ENCODE data around the gene ATG13. TPM values are rescaled to one million over a fixed set of nuclear protein-coding genes. Genes with fewer than 3 reads are reported as not detected.

ATG13 gene
- total and polyA plus RNA-seq, 2 of the 4 experiments (the other 2 are of a cell fraction), result 43.0 to 49.7 TPM

DNA sequence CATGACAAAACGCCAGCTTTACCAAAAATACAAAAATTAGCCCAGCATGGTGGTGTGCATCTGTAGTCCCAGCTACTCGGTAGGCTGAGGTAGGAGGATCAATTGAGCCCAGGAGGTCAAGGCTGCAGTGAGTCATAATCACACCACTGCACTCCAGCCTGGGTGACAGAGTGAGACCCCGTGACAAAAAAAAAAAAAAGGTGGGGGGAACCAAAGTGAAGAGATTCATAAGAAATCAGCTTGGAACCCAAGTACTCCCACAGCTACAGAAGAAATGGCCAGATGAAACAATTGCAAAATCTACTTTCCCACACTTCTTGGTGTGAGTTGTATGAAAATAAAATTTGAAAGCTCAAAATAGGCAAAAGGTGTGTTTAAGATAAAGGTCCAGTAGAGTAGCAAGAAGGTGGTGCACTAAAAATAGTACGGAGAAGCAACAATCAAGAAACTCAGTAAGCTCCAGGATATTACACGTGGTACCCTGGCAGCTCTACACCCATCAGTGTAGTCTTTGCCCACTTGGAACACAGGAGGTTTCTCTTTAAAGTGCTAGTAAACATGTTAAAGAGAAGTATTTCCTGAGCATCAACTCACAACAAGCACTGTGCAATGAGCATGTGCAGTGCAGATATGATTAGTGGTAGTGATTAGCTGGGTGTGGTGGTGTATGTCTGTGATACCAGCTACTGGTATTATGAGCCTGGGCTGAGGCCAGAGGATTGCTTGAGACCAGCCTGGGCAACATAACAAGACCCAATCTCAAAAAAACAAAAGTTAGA, 5.6 kb upstream of the ATG13 start (continued):
- TF ChIP-seq, protein P1, sequence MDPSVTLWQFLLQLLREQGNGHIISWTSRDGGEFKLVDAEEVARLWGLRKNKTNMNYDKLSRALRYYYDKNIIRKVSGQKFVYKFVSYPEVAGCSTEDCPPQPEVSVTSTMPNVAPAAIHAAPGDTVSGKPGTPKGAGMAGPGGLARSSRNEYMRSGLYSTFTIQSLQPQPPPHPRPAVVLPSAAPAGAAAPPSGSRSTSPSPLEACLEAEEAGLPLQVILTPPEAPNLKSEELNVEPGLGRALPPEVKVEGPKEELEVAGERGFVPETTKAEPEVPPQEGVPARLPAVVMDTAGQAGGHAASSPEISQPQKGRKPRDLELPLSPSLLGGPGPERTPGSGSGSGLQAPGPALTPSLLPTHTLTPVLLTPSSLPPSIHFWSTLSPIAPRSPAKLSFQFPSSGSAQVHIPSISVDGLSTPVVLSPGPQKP (IDR thresholded peaks at IDR 0.05; ENCODE audit: borderline replicate concordance, low read depth, low read length), result no peak

DNA sequence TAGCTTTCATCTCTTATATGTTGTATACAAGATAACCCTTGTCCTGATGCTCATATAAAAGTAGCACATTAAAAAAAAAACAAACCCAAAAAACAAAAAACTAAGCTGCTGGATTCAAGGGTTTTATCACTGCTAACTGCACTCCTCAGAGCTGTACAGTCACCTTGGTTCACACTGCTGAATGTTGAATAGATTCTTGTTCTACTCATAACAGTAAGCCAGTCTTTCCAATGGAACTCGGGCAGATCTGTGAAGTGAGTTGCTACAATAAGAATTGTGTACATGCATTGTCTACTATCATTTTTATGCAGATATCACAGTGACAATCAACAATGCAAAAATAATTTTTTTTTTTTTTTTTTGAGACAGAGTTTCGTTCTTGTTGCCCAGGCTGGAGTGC, 5.0 kb upstream of the ATG13 start:
- H3K23ac ChIP-seq (ENCODE audit: low read depth, low read length), result no peak overlapping the region
- DNase-seq, result no peak
- intact Hi-C loops (cut with micrococcal nuclease) (no loop called here), in situ Hi-C loops (cut with MboI; ENCODE audit: low sequenced_read_pairs) (no loop called here), dilution Hi-C loops (cut with HindIII; ENCODE audit: low sequenced_read_pairs, unreplicated experiment) (no loop called here)
- H2AFZ ChIP-seq (replicated peaks; ENCODE audit: low read length, poor library complexity), result no peak overlapping the region
- no peak overlapping the region for H3K14ac ChIP-seq (replicated peaks; ENCODE audit: low read depth, low read length)
- no peak overlapping the region for H2BK15ac ChIP-seq (ENCODE audit: low read depth, low read length)
- no peak overlapping the region for H4K91ac ChIP-seq (ENCODE audit: insufficient read depth, low read depth, low read length)
- BruUV-seq (replicated peaks), result no TSS peak
- H2BK5ac ChIP-seq (ENCODE audit: low read depth, low read length, poor library complexity, severe bottlenecking), result no peak overlapping the region
- H3K27me3 ChIP-seq (ENCODE audit: control insufficient read depth, insufficient read depth, low read length), result no peaks in the 10 kb centered on the region
- no peak overlapping the region for H3K18ac ChIP-seq (ENCODE audit: low read depth, low read length)
- no peak overlapping the region for H3K56ac ChIP-seq (ENCODE audit: extremely low read depth, insufficient read depth, low read length)
- POLR2A ChIA-PET (ENCODE audit: unreplicated experiment), result no interaction called here
- no peak overlapping the region for H2AK5ac ChIP-seq (ENCODE audit: low read depth, low read length)
- H3K4me2 ChIP-seq (ENCODE audit: low read depth, low read length), result no peak overlapping the region
- H2AK9ac ChIP-seq (replicated peaks; ENCODE audit: low read depth, low read length, poor library complexity), result no peak overlapping the region
- H3K4me3 ChIP-seq (ENCODE audit: insufficient read depth, low read depth, low read length), result no peak overlapping the region
- WGBS, 2 experiments (ENCODE audit: extremely low coverage in 2 of 2, insufficient read length in 1 of 2), result no CpG with 5 or more reads among the region's 2 CpGs
- H3K36me3 ChIP-seq (ENCODE audit: control insufficient read depth, insufficient read depth, low read length), result no peaks in the 10 kb centered on the region
- H3K4me1 ChIP-seq (ENCODE audit: control insufficient read depth, insufficient read depth, low read length), result peaks cover 5% of the 10 kb centered on the region; the same call in 1 of the 2 replicates
- H4K20me1 ChIP-seq (ENCODE audit: insufficient read depth, low read length), result no peaks in the 10 kb centered on the region
- H4K5ac ChIP-seq (ENCODE audit: low read depth, low read length), result no peak overlapping the region
- H3K9me1 ChIP-seq (ENCODE audit: insufficient read depth, low read length), result peaks cover 6% of the 10 kb centered on the region; the same call in 1 of the 2 replicates
- H3K9me3 ChIP-seq (ENCODE audit: control insufficient read depth, insufficient read depth, low read length), result no peaks in the 10 kb centered on the region
- no peak overlapping the region for H2BK20ac ChIP-seq (ENCODE audit: low read depth, low read length)
- H3K4ac ChIP-seq (ENCODE audit: low read depth, low read length), result no peak overlapping the region
- no peak overlapping the region for H4K8ac ChIP-seq (ENCODE audit: low read depth in 2 of 2, low read length in 2 of 2)
- no peak for ATAC-seq (ENCODE audit: low read depth)
- H3K9ac ChIP-seq (ENCODE audit: low read depth, low read length), result no peak overlapping the region
- no peak overlapping the region for H3K27ac ChIP-seq (ENCODE audit: insufficient read depth, low read length)
- peaks cover 9 to 35% of the 10 kb centered on the region in 2 experiments for H3K79me1 ChIP-seq (ENCODE audit: low read depth in 1 of 2, low read length in 2 of 2)
- no peak overlapping the region for H2BK120ac ChIP-seq (ENCODE audit: low read depth, low read length)
- CTCF ChIA-PET, result interaction anchor here (0.6 kb wide), 1 partner anchor 31 kb away, joined by 10 read pairs; no protein-coding TSS in a partner anchor
- no peak for TF ChIP-seq RAD21 (IDR thresholded peaks at IDR 0.05; ENCODE audit: low read length)
- TF ChIP-seq BHLHE40 (IDR thresholded peaks at IDR 0.05; ENCODE audit: low read depth, low read length), result no peak
- TF ChIP-seq MAZ (IDR thresholded peaks at IDR 0.05; ENCODE audit: borderline replicate concordance, low read depth, low read length), result no peak
- TF ChIP-seq NFE2L2 (IDR thresholded peaks at IDR 0.05; ENCODE audit: low read depth, low read length), result no peak
- no peak for TF ChIP-seq CHD1 (IDR thresholded peaks at IDR 0.05; ENCODE audit: low read depth, low read length)
- no peak for TF ChIP-seq CEBPB (IDR thresholded peaks at IDR 0.05; ENCODE audit: low read depth, low read length)
- no peak for TF ChIP-seq FOS (IDR thresholded peaks at IDR 0.05; ENCODE audit: low read depth, low read length)
- no peak for TF ChIP-seq MAFK (IDR thresholded peaks at IDR 0.05; ENCODE audit: low read depth, low read length)
- TF ChIP-seq RFX5 (IDR thresholded peaks at IDR 0.05; ENCODE audit: low read depth, low read length), result no peak
- TF ChIP-seq RCOR1 (IDR thresholded peaks at IDR 0.05; ENCODE audit: insufficient replicate concordance, low read length), result no peak
- TF ChIP-seq MXI1 (IDR thresholded peaks at IDR 0.05; ENCODE audit: borderline replicate concordance, low read depth, low read length), result no peak
- TF ChIP-seq, protein P2, sequence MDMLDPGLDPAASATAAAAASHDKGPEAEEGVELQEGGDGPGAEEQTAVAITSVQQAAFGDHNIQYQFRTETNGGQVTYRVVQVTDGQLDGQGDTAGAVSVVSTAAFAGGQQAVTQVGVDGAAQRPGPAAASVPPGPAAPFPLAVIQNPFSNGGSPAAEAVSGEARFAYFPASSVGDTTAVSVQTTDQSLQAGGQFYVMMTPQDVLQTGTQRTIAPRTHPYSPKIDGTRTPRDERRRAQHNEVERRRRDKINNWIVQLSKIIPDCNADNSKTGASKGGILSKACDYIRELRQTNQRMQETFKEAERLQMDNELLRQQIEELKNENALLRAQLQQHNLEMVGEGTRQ (IDR thresholded peaks at IDR 0.05; ENCODE audit: low read depth, low read length), result no peak
- TF ChIP-seq POLR2A (IDR thresholded peaks at IDR 0.05; ENCODE audit: low read depth, low read length), result no peak

Data from IMR-90 (cell line).